Stimulated activated CD4-positive, alpha-beta T cell treated with anti-CD3 and anti-CD28 coated beads, Interleukin-2, amount 100 ng/mL, for 24 hours (primary cell): Measurements from ENCODE around the gene HYOU1.
A peak's percentile ranks its signal among the peaks of the same experiment; 100 is the strongest.
"Not testable (repeated sequence)": the region's sequence is repeated elsewhere in the genome, so short reads cannot be mapped to it uniquely, and the experiment has no call there.

Source experiments
- DNase-seq, 2 donors: peaks; one replicate each; pipeline ENCODE4 v3.0.0-alpha.2; 2020

HYOU1 gene

GRCh38 chr11:119084663-119085436, 27.8 kb upstream of the HYOU1 start, which contains the start of gene HMBS:
TSS of gene HMBS (plus strand) at chr11:119084881. CDS start at chr11:119085034, 153 bp downstream.
- peak; percentile 88 to 93 for DNase-seq

GRCh38 chr11:119081682-119082260, 24.8 kb upstream of the HYOU1 start:
- DNase-seq: no peak

- DNase-seq: no peak
Measured at GRCh38 chr11:119078675-119079420, 21.8 kb upstream of the HYOU1 start.

GRCh38 chr11:119077839-119078238, 20.8 kb upstream of the HYOU1 start:
- no peak for DNase-seq

DNA sequence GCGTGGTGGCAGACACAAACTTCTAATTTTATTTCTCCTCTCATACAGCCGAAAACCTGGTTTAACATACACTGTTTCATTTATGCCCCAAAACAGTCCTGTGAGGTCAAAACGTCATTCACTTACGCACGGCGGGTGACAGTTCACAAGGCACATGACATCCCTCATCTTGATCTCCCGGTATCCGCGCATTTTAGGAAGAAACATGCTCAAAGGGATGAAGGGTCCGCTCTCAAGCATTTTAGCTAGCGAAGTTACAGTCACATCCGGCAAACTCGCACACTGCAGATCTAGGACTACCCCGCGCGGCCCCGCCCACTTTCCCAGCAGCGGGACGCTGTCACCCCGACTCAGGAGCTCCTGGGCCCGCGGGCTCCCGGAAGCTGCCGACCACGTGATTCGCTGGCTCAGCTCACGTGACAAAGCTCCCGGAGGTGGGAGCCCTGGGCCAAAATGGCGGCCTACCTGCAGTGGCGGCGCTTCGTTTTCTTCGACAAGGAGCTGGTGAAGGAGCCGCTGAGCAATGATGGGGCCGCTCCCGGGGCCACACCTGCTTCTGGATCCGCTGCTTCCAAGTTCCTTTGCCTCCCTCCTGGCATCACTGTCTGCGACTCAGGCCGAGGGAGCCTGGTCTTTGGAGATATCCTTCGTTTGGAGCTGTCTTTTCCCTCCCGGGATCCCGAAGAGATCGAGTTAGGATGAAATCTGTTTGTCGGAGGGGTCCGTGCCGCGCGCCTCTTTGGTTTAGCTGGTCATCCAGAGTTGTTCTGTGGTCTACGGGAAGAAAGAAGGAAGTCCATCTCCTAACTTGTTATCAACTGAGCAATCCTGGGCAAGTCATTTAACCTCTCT, 10.6 kb upstream of the HYOU1 start, which contains the start of gene VPS11:
Gene VPS11, plus strand, starts transcription at position 448 of the 852 bp plus-strand sequence. Its CDS starts 6 bp downstream, at position 454.
- peak; percentile 98 to 99 for DNase-seq

GRCh38 chr11:119065369-119065768, 8.4 kb upstream of the HYOU1 start:
- DNase-seq: peak; percentile 34 to 49

DNA sequence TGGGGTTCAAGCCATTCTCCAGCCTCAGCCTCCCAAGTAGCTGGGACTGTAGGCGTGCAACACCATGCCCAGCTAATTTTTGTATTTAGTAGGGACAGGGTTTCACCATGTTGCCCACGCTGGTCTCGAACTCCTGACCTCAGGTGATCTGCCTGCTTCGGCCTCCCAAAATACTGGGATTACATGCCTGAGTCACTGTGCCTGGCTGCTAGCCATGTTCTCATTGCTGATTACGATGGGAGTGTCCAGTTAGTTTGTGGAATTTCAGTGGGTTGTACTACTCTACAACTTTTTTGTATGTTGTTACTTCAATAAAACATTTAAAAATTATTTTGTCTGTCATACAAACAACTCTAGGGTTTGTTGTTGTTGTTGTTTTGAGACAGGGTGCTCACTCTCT, 5.8 kb upstream of the HYOU1 start:
- no peak for DNase-seq

DNA sequence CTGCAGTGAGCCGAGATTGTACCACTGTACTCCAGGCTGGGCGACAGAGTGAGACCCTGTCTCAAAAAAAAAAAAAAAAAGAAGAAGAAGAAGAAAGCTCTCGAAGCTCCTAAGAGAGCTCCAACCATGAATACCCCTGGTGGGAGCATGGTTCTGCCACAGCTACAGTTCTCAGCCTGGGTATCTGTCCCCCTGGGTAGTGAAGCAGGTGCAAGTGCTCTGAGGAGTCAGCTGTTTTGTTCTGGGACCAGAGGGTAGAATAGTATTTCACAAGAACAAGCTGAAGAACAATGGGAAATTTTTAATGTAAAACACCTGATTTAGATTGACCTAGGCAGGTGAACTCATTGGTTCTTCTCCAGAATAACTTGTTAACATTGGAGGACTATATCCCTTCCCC, 4.3 kb upstream of the HYOU1 start:
- DNase-seq: no peak

GRCh38 chr11:119059128-119059527, 2.1 kb upstream of the HYOU1 start:
- not testable (repeated sequence) for DNase-seq

DNA sequence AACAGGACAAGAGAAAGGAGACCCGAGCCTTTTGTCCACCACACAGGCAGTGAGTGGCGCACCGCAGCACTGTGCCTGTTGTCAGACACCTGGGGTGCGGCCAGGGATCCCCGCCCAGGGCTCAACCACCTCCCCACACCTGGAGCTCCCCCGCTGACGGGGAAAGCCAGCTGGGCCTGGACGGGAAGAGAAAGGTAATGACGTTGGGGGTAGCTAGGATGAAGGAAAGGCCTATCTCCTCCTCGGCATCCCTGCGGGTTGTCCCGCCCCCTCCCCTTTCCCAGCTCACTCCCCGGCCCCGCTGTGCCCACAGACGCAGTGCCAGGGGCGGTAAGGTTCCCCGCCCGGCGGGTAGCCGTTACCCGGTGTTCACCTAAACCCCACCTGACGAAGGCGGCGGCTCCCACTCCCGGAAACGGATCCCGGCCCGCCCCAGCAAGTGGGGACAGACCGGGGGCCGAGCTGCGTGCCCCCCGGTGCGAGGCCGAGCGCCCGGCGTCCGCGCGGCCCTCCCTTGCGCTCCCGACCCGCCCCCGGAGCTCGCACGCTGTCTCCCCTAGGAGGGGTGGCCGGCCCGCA, 495 bp downstream of the HYOU1 start:
- peak; percentile 50 to 54 for DNase-seq

DNA sequence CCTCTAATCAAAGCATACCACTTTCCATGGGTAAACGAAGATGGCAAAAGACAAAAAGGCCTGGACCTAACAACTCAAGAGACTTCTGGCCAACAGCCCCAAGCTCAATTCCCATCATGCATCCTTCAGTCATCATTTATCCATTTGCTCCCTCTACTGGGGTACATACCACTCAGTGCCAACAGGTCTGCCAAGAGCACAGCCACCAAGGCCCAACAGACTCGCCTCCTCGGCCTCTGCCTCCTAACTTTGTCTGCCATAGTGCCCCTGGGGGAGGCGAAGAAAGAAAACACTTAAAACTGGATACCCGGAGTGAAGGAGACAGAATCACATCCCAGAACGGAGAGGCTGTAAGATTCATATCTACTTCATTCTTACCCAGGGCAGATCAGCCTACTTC, 1.1 kb downstream of the HYOU1 start:
- DNase-seq: peak in 1 of 2 donors; percentile 20

DNA sequence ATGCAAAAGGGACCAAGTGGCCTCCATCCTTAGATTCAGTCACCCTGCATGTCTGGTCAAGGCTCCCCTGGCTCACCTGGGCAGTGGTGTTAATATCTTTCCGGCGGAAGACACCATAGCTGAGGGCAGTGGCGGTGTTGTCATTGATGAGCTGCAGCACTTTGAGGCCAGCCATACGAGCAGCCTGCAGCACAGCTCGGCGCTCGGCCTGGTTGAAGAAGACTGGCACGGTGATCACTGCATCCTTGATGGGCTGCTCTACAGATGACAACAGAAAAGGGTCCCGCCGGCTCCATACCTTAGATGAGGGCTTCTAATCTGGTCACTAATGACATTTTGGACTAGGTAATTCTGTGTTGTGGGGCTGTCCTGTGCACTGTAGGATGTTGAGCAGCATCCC, 2.6 kb downstream of the HYOU1 start:
- no peak for DNase-seq

DNA sequence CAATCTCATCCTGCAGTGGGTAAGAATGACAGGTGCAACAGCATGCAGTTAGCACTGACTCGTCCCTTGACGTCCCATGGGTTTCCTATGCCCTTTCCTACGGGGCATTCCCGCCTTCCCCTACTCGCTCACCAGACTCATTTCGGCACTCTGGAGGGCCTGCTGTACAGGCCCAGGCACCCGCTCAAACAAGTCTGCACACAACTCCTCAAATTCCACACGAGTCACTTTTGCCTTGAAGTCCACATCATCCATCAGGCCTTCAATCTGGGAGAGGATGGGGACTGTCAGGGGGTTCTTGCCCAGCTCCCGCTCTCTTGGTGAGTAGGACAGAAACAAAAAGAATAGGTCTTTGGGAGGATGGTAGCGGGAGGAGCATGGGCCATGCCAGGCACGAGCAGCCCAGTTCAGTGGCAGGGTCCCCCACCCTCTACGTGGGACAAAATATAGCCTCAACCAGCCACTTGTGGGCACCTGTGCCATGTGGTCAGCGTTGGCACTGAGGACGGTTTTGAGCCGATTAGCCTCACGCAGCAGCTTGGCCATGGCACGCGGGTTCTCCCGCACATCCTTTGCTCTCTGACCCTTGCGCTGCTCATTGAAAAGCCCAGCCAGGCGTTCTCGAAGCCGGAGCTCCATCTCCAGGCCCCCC, 4.7 kb downstream of the HYOU1 start:
- no peak for DNase-seq

DNA sequence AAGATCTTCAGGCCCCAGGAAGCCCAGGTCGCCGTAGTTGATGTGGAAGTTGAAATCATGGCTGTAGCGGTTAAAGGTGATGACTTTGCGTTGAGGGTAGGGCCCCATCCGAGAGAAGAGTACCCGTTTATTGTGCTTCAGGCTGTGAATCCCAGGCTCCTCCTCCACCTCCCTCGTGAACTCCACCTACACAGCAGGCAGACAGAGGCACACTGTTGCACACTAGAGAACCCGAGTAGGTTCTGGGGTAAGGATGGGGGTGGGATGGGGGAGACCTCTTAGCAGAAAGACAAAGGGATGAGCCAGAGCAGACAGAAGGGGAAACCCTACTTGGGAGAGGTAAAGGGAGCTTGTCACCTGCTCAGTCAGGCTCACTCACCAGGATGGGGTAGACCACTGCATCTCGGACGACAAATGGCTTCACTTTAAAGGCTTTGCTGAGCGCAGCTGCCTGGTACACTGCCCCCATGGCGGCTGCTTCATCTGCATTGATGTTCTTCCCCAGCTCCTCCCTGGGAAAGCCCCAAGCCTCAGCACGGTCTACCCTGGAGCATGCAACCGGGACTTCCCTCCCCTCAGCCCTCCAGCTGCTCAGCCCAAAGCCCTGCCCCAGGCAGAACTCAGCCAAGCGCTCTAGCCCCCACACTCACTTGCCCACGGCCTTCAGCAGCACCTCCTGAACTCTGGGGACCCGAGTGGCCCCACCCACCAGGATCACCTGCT, 5.4 kb downstream of the HYOU1 start:
- DNase-seq: peak in 1 of 2 donors; percentile 28

DNA sequence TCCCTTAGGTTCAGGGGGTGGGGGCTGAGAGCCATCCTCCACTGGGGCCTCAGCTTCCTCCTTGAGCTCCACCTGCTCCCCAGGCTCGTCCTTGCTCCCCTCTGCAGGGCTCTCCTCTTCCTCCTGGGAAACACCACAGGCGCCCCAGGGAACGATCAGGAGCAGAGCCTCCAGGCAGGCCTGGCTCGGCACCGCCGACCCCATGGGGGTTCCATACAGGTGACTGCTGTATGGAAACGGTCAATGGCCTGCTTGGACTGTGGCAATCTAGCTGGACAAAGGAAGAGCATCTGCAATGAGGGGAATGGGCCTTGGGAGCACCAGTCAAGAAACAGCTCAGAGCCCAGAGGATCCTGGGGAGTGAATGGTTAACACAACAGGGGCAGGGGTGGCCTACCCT, 7.9 kb downstream of the HYOU1 start:
- DNase-seq: no peak

GRCh38 chr11:119048644-119049043, 8.4 kb downstream of the HYOU1 start:
- no peak for DNase-seq

DNA sequence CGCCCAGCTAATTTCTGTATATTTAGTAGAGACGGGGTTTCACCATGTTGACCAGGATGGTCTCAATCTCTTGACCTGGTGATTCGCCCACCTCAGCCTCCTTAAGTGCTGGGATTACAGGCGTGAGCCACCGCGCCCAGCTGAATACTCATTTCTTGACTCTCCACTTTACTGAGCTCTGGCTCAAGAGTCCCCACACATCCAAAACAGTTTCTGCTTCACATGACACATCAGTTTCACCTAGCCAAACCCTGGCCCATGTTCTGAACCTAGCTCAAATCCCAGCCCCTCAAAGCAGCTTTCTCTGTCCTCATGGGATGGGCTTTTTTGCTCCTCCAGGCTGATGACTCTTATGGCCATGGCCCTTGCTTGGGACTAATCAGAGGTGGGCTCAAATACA, 9.8 kb downstream of the HYOU1 start:
- DNase-seq: no peak

GRCh38 chr11:119046489-119046888, 10.5 kb downstream of the HYOU1 start:
- no peak for DNase-seq

- DNase-seq: no peak
Measured at GRCh38 chr11:119044708-119045107, 12.3 kb downstream of the HYOU1 start.

- no peak for DNase-seq
Measured at GRCh38 chr11:119042927-119043326, 14.1 kb downstream of the HYOU1 start.
